NCI-H460 (cell line): ENCODE data around the gene ACSL5. TPM values are rescaled to one million over a fixed set of nuclear protein-coding genes. Genes with fewer than 3 reads are reported as not detected.
"Not testable (repeated sequence)": the region's sequence is repeated elsewhere in the genome, so short reads cannot be mapped to it uniquely, and the experiment has no call there.

Source experiments
- DNase-seq: peaks from one replicate; pipeline ENCODE4 v3.0.0-alpha.2; 2016; ENCODE audit warnings: low read depth; ENCODE audit errors: extremely low read depth
- total RNA-seq: library from RNA; depleted of rRNA; stranded (reverse); fragments of >200 nt; shearing (Covaris generic); gene quantifications from 2 replicates; pipeline ENCODE4 v1.2.3, GENCODE V29; 2014; rRNA removed

Gene ACSL5
- total RNA-seq, 1 experiment from 2014 or later, result not detected

- no peak for DNase-seq
These were observed 81.2 kb downstream of the ACSL5 start for GRCh38 chr10:112454910-112455779.

GRCh38 chr10:112456533-112456932 lies 82.6 kb downstream of the ACSL5 start:
- DNase-seq, result no peak

GRCh38 chr10:112460366-112460765 lies 86.5 kb downstream of the ACSL5 start:
- no peak for DNase-seq

- peak; percentile 56 for DNase-seq
These were observed 87.3 kb downstream of the ACSL5 start for GRCh38 chr10:112461029-112461887.

- DNase-seq, result not testable (repeated sequence)
These were observed 90.2 kb downstream of the ACSL5 start for GRCh38 chr10:112464074-112464473.

GRCh38 chr10:112465299-112465883 lies 91.5 kb downstream of the ACSL5 start:
- no peak for DNase-seq

- no peak for DNase-seq
These were observed 92.9 kb downstream of the ACSL5 start for GRCh38 chr10:112466802-112467201.

GRCh38 chr10:112467541-112468075 lies 93.7 kb downstream of the ACSL5 start:
- no peak for DNase-seq

GRCh38 chr10:112471878-112472487 lies 98.1 kb downstream of the ACSL5 start:
- peak; percentile 45 for DNase-seq

GRCh38 chr10:112475575-112476218 lies 101.8 kb downstream of the ACSL5 start:
- no peak for DNase-seq

Other genes starting within 250 kb of the ACSL5 start
- gene GPAM, start 190.4 kb upstream of the ACSL5 start, total RNA-seq, result 13.5 and 15.8 TPM in 2 replicates
- not detected in 2 replicates for gene TECTB, start 90.7 kb upstream of the ACSL5 start, total RNA-seq
- 30.6 and 36.5 TPM in 2 replicates for gene ZDHHC6, start 72.8 kb downstream of the ACSL5 start, total RNA-seq
- 24.7 and 28.2 TPM in 2 replicates for gene VTI1A, start 73.1 kb downstream of the ACSL5 start, total RNA-seq